BLaER1 (cell line): ENCODE results near the gene NAT10.

Experiments used
- H3K27ac ChIP-seq: shearing (Covaris generic); formaldehyde crosslinking; 2 replicates; pipeline ENCODE4 v1.8.1; 2022
- H3K27me3 ChIP-seq: shearing (Covaris generic); formaldehyde crosslinking; 2 replicates; pipeline ENCODE4 v1.8.1; 2022
- H3K36me3 ChIP-seq: shearing (Covaris generic); formaldehyde crosslinking; 2 replicates; pipeline ENCODE4 v1.8.1; 2022
- H3K4me1 ChIP-seq: shearing (Covaris generic); formaldehyde crosslinking; 2 replicates; pipeline ENCODE4 v1.8.1; 2022
- H3K4me2 ChIP-seq: shearing (Covaris generic); formaldehyde crosslinking; 2 replicates; pipeline ENCODE4 v1.8.1; 2022
- H3K4me3 ChIP-seq: shearing (Covaris generic); formaldehyde crosslinking; 2 replicates; pipeline ENCODE4 v1.8.1; 2022
- H3K9ac ChIP-seq: shearing (Covaris generic); formaldehyde crosslinking; 2 replicates; pipeline ENCODE4 v1.8.1; 2022
- H3K9me3 ChIP-seq: shearing (Covaris generic); formaldehyde crosslinking; 2 replicates; pipeline ENCODE4 v1.8.1; 2022
- H4K20me1 ChIP-seq: shearing (Covaris generic); formaldehyde crosslinking; 2 replicates; pipeline ENCODE4 v1.8.1; 2022
- Cebpa-rat ChIP-seq: shearing (Covaris generic); IDR thresholded peaks from 2 replicates; pipeline ENCODE4 v1.8.1; 2022

The NAT10 gene

GRCh38 chr11:34183848-34184391 is 78.5 kb downstream of the NAT10 start:
- H4K20me1 ChIP-seq: no peaks in the 10 kb centered on the region
- H3K4me3 ChIP-seq: no peak overlapping the region
- no peaks in the 10 kb centered on the region for H3K27me3 ChIP-seq
- H3K4me2 ChIP-seq: no peak overlapping the region
- H3K9ac ChIP-seq: no peak overlapping the region
- no peaks in the 10 kb centered on the region for H3K36me3 ChIP-seq
- 0 out of 2 replicates have a peak, but pooled peaks cover under 1% of the 10 kb centered on the region for H3K4me1 ChIP-seq
- no peaks in the 10 kb centered on the region for H3K9me3 ChIP-seq
- no peak overlapping the region for H3K27ac ChIP-seq
- no peak for TF ChIP-seq Cebpa-rat

GRCh38 chr11:34184505-34185015 is 79.1 kb downstream of the NAT10 start:
- no peak overlapping the region for H3K27ac ChIP-seq
- H3K36me3 ChIP-seq: no peaks in the 10 kb centered on the region
- H3K4me1 ChIP-seq: 0 out of 2 replicates have a peak, but pooled peaks cover 6% of the 10 kb centered on the region
- no peak for TF ChIP-seq Cebpa-rat
- no peak overlapping the region for H3K4me3 ChIP-seq
- H3K4me2 ChIP-seq: no peak overlapping the region
- H4K20me1 ChIP-seq: no peaks in the 10 kb centered on the region
- no peak overlapping the region for H3K9ac ChIP-seq
- no peaks in the 10 kb centered on the region for H3K27me3 ChIP-seq
- H3K9me3 ChIP-seq: no peaks in the 10 kb centered on the region

GRCh38 chr11:34185926-34186841 is 80.8 kb downstream of the NAT10 start:
- Histone ChIP-seq H3K27ac (no peak overlapping the region), H3K4me1 (0 out of 2 replicates have a peak, but pooled peaks cover 6% of the 10 kb centered on the region), H3K4me2 (no peak overlapping the region), H3K9me3 (no peaks in the 10 kb centered on the region), H3K27me3 (no peaks in the 10 kb centered on the region), H4K20me1 (no peaks in the 10 kb centered on the region), H3K9ac (no peak overlapping the region), H3K4me3 (no peak overlapping the region), H3K36me3 (no peaks in the 10 kb centered on the region)
- TF ChIP-seq Cebpa-rat: no peak

GRCh38 chr11:34188181-34188580 is 82.8 kb downstream of the NAT10 start:
- H3K4me1 ChIP-seq: peaks cover 12% of the 10 kb centered on the region; the same call in 1 of the 2 replicates
- H3K27ac ChIP-seq: no peak overlapping the region
- H3K27me3 ChIP-seq: no peaks in the 10 kb centered on the region
- H3K4me3 ChIP-seq: no peak overlapping the region
- H3K36me3 ChIP-seq: no peaks in the 10 kb centered on the region
- H3K4me2 ChIP-seq: no peak overlapping the region
- no peak for TF ChIP-seq Cebpa-rat
- no peaks in the 10 kb centered on the region for H3K9me3 ChIP-seq
- H4K20me1 ChIP-seq: no peaks in the 10 kb centered on the region
- no peak overlapping the region for H3K9ac ChIP-seq

- H3K36me3 ChIP-seq: no peaks in the 10 kb centered on the region
- no peak overlapping the region for H3K4me3 ChIP-seq
- H3K27me3 ChIP-seq: no peaks in the 10 kb centered on the region
- H3K9me3 ChIP-seq: no peaks in the 10 kb centered on the region
- no peaks in the 10 kb centered on the region for H4K20me1 ChIP-seq
- H3K4me1 ChIP-seq: peaks cover 12% of the 10 kb centered on the region; the same call in 1 of the 2 replicates
- H3K27ac ChIP-seq: no peak overlapping the region
- no peak overlapping the region for H3K4me2 ChIP-seq
- no peak for TF ChIP-seq Cebpa-rat
- H3K9ac ChIP-seq: no peak overlapping the region
Observed at GRCh38 chr11:34189191-34189590, 83.8 kb downstream of the NAT10 start.

GRCh38 chr11:34190192-34191139 is 85.0 kb downstream of the NAT10 start:
- Histone ChIP-seq H4K20me1 (no peaks in the 10 kb centered on the region), H3K4me3 (no peak overlapping the region), H3K27me3 (no peaks in the 10 kb centered on the region), H3K27ac (no peak overlapping the region), H3K4me1 (peaks cover 12% of the 10 kb centered on the region; the same call in 1 of the 2 replicates), H3K9ac (no peak overlapping the region), H3K9me3 (no peaks in the 10 kb centered on the region), H3K36me3 (no peaks in the 10 kb centered on the region), H3K4me2 (no peak overlapping the region)
- no peak for TF ChIP-seq Cebpa-rat

GRCh38 chr11:34191578-34191977 is 86.1 kb downstream of the NAT10 start:
- H3K27ac ChIP-seq: no peak overlapping the region
- no peak overlapping the region for H3K4me3 ChIP-seq
- TF ChIP-seq Cebpa-rat: no peak
- H3K27me3 ChIP-seq: no peaks in the 10 kb centered on the region
- no peak overlapping the region for H3K4me2 ChIP-seq
- H3K36me3 ChIP-seq: no peaks in the 10 kb centered on the region
- H4K20me1 ChIP-seq: no peaks in the 10 kb centered on the region
- H3K9ac ChIP-seq: no peak overlapping the region
- peaks cover 12% of the 10 kb centered on the region; the same call in 1 of the 2 replicates for H3K4me1 ChIP-seq
- H3K9me3 ChIP-seq: no peaks in the 10 kb centered on the region

- Histone ChIP-seq H3K36me3 (no peaks in the 10 kb centered on the region), H3K9me3 (no peaks in the 10 kb centered on the region), H3K27ac (no peak overlapping the region), H3K4me3 (no peak overlapping the region), H3K4me2 (no peak overlapping the region), H3K9ac (no peak overlapping the region), H3K4me1 (peaks cover 12% of the 10 kb centered on the region; the same call in 1 of the 2 replicates), H4K20me1 (no peaks in the 10 kb centered on the region), H3K27me3 (no peaks in the 10 kb centered on the region)
- no peak for TF ChIP-seq Cebpa-rat
Observed at GRCh38 chr11:34192481-34193401, 87.3 kb downstream of the NAT10 start.
